NCI-H2107 (cell line): ENCODE data around the gene DGKI.

Experiments used
- DNase-seq: peaks from one replicate; lab custom pipeline; 2025; lab: John Stamatoyannopoulos, UW

The DGKI gene

GRCh38 chr7:137846827-137847567 is at the start of gene DGKI:
TSS of gene DGKI (minus strand) at chr7:137846974.
- DNase-seq: no peak

- no peak for DNase-seq
Observed at GRCh38 chr7:137895301-137896221, 48.8 kb upstream of the DGKI start.

- DNase-seq: no peak
Observed at GRCh38 chr7:137893143-137893742, 46.5 kb upstream of the DGKI start.

- DNase-seq: no peak
Observed at GRCh38 chr7:137891016-137891655, 44.4 kb upstream of the DGKI start.

- no peak for DNase-seq
Observed at GRCh38 chr7:137890449-137890921, 43.7 kb upstream of the DGKI start.

GRCh38 chr7:137888241-137888640 is 41.5 kb upstream of the DGKI start:
- DNase-seq: no peak

GRCh38 chr7:137886746-137887145 is 40.0 kb upstream of the DGKI start:
- DNase-seq: no peak

GRCh38 chr7:137886281-137886680 is 39.5 kb upstream of the DGKI start:
- no peak for DNase-seq

GRCh38 chr7:137885678-137886077 is 38.9 kb upstream of the DGKI start:
- DNase-seq: no peak

- no peak for DNase-seq
Observed at GRCh38 chr7:137882806-137883205, 36.0 kb upstream of the DGKI start.

- no peak for DNase-seq
Observed at GRCh38 chr7:137882261-137882668, 35.5 kb upstream of the DGKI start.

- no peak for DNase-seq
Observed at GRCh38 chr7:137881607-137882260, 35.0 kb upstream of the DGKI start.

- DNase-seq: no peak
Observed at GRCh38 chr7:137880432-137880831, 33.7 kb upstream of the DGKI start.

GRCh38 chr7:137879357-137880158 is 32.8 kb upstream of the DGKI start:
- DNase-seq: no peak

GRCh38 chr7:137878333-137878961 is 31.7 kb upstream of the DGKI start:
- DNase-seq: no peak

- DNase-seq: no peak
Observed at GRCh38 chr7:137877027-137877675, 30.4 kb upstream of the DGKI start.

GRCh38 chr7:137875746-137876145 is 29.0 kb upstream of the DGKI start:
- no peak for DNase-seq

GRCh38 chr7:137873979-137874777 is 27.4 kb upstream of the DGKI start:
- no peak for DNase-seq

- DNase-seq: no peak
Observed at GRCh38 chr7:137873524-137873923, 26.8 kb upstream of the DGKI start.
